ENCODE data around the gene LINC01488.

DNA sequence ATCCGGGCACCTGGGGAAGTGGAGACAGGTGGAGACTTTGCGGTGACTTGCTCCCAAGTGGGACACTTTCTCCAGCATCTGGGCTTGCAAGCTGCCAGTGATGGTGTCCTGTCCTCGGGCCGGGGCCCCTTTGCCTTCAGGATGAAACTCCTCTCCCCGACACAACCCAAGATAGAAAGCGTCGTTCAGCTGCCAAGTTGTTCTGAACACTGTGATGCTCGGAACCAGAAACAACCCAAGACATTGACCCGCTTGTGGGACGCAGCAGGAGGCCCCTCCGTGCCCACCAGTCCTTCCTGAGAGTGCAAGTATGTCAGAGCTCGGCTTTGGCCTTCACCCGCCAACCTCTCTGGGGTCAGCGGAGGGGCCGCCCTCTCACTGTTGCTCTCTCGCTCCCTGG is 31.3 kb downstream of the LINC01488 start:
- TF ChIP-seq, protein P1, sequence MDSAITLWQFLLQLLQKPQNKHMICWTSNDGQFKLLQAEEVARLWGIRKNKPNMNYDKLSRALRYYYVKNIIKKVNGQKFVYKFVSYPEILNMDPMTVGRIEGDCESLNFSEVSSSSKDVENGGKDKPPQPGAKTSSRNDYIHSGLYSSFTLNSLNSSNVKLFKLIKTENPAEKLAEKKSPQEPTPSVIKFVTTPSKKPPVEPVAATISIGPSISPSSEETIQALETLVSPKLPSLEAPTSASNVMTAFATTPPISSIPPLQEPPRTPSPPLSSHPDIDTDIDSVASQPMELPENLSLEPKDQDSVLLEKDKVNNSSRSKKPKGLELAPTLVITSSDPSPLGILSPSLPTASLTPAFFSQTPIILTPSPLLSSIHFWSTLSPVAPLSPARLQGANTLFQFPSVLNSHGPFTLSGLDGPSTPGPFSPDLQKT (IDR thresholded peaks at IDR 0.05; ENCODE audit: borderline replicate concordance, low read depth, low read length): no peak
- TF ChIP-seq, protein P2, sequence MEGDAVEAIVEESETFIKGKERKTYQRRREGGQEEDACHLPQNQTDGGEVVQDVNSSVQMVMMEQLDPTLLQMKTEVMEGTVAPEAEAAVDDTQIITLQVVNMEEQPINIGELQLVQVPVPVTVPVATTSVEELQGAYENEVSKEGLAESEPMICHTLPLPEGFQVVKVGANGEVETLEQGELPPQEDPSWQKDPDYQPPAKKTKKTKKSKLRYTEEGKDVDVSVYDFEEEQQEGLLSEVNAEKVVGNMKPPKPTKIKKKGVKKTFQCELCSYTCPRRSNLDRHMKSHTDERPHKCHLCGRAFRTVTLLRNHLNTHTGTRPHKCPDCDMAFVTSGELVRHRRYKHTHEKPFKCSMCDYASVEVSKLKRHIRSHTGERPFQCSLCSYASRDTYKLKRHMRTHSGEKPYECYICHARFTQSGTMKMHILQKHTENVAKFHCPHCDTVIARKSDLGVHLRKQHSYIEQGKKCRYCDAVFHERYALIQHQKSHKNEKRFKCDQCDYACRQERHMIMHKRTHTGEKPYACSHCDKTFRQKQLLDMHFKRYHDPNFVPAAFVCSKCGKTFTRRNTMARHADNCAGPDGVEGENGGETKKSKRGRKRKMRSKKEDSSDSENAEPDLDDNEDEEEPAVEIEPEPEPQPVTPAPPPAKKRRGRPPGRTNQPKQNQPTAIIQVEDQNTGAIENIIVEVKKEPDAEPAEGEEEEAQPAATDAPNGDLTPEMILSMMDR (tag by site-specific recombination; IDR thresholded peaks at IDR 0.05): no peak
